Fibroblast of lung (primary cell): Measurements from ENCODE around the gene PGGHG.

Source experiments
- EZH2 ChIP-seq: IDR thresholded peaks from 2 replicates; pipeline ENCODE4 v1.5.1; 2012; ENCODE audit warnings: low read length, control low read depth, mild to moderate bottlenecking; ENCODE audit errors: missing control alignments
- TF ChIP-seq, protein P1 (sequence below), 2 donors: IDR thresholded peaks in 1 of 2; conservative IDR thresholded peaks in 1 of 2; 1 replicate in 1 of 2; 2 replicates in 1 of 2; pipeline ENCODE4 v1.5.1; 2011 to 2012; ENCODE audit warnings: low read length in 2 of 2, control low read depth in 1 of 2, inconsistent platforms in 1 of 2, low read depth in 1 of 2, mild to moderate bottlenecking in 1 of 2

- TF ChIP-seq, protein P1, sequence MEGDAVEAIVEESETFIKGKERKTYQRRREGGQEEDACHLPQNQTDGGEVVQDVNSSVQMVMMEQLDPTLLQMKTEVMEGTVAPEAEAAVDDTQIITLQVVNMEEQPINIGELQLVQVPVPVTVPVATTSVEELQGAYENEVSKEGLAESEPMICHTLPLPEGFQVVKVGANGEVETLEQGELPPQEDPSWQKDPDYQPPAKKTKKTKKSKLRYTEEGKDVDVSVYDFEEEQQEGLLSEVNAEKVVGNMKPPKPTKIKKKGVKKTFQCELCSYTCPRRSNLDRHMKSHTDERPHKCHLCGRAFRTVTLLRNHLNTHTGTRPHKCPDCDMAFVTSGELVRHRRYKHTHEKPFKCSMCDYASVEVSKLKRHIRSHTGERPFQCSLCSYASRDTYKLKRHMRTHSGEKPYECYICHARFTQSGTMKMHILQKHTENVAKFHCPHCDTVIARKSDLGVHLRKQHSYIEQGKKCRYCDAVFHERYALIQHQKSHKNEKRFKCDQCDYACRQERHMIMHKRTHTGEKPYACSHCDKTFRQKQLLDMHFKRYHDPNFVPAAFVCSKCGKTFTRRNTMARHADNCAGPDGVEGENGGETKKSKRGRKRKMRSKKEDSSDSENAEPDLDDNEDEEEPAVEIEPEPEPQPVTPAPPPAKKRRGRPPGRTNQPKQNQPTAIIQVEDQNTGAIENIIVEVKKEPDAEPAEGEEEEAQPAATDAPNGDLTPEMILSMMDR (conservative IDR thresholded peaks at IDR 0.05 in 1 of 2, IDR thresholded peaks at IDR 0.05 in 1 of 2; ENCODE audit: low read depth in 1 of 2, low read length in 2 of 2), result no peak
- TF ChIP-seq EZH2, result no peak
Measured at GRCh38 chr11:315051-315481, 26.1 kb downstream of the PGGHG start.
